K562 (cell line): ENCODE measurements around the gene ARSJ. TPM values are rescaled to one million over a fixed set of nuclear protein-coding genes. Genes with fewer than 3 reads are reported as not detected.
"Not testable (repeated sequence)": the region's sequence is repeated elsewhere in the genome, so short reads cannot be mapped to it uniquely, and the experiment has no call there.

Experiments used
- ATAC-seq: fragments of 200-7000 bp; cut with Tn5 transposase; 3 replicates; pipeline ENCODE4 v1.9.1; 2020; ENCODE audit warnings: moderate library complexity
- BruUV-seq: library from RNA; stranded (reverse); fragments of 400-500 nt; replicated peaks from 2 replicates; lab custom pipeline; 2021; lab: Mats Ljungman, UMichigan
- CTCF ChIA-PET: fragments of 300-600 bp; formaldehyde crosslinking; extraction: SDS; loops from one replicate; lab custom pipeline; 2021; ENCODE audit warnings: low intra/inter-chr PET ratio; lab: Yijun Ruan, JAX
- POLR2A ChIA-PET: fragments of 300-600, 350-650 bp; sonication (Branson Sonifier 250); formaldehyde crosslinking; extraction: SDS; loops from one replicate; lab custom pipeline; 2021; ENCODE audit warnings: antibody characterized with exemption, inconsistent platforms; lab: Yijun Ruan, JAX
- DNase-seq, 4 experiments: peaks; one replicate each; pipeline versions ENCODE4 v3.0.0 to v3.0.0-alpha.2; 2011 to 2018; ENCODE audit warnings: low spot score in 3 of 4, mixed read lengths in 3 of 4; ENCODE audit errors: extremely low read depth in 1 of 4
- FAIRE-seq: peaks from 2 replicates; lab custom pipeline; 2011; peaks lifted over from hg19 to GRCh38; lab: Jason Lieb, UNC
- H2AFZ ChIP-seq: 2 replicates; pipeline ENCODE4 v1.6.0; 2011; ENCODE audit warnings: low read depth, low read length, control low read depth, inconsistent platforms
- H3K27ac ChIP-seq: fragments of 200-600 bp; 3 replicates; pipeline ENCODE4 v1.8.0; 2011; ENCODE audit warnings: low read depth, mild to moderate bottlenecking, control low read depth, inconsistent platforms, low read length, moderate library complexity, mixed read lengths; ENCODE audit errors: extremely low read depth
- H3K27me3 ChIP-seq, 2 experiments: fragments of 300-600 bp in 1 of 2; 2 replicates in 1 of 2; 3 replicates in 1 of 2; pipeline versions ENCODE4 v1.6.0 to v1.8.0; 2011; ENCODE audit warnings: inconsistent platforms in 2 of 2, low read length in 2 of 2, mild to moderate bottlenecking in 1 of 2, mixed read lengths in 1 of 2, moderate library complexity in 1 of 2; ENCODE audit not compliant: control insufficient read depth in 2 of 2, insufficient read depth in 2 of 2
- H3K36me3 ChIP-seq: fragments of 300-600 bp; 3 replicates; pipeline ENCODE4 v1.8.0; 2011; ENCODE audit warnings: mild to moderate bottlenecking, low read length, inconsistent platforms; ENCODE audit not compliant: control insufficient read depth, insufficient read depth
- H3K4me1 ChIP-seq, 2 experiments: fragments of 200-600 bp in 1 of 2; replicated peaks in 1 of 2; 2 replicates in 1 of 2; 3 replicates in 1 of 2; pipeline versions ENCODE4 v1.5.1 to v1.8.0; 2011; ENCODE audit warnings: inconsistent platforms in 2 of 2, low read length in 2 of 2, mild to moderate bottlenecking in 1 of 2, mixed read lengths in 1 of 2, moderate library complexity in 1 of 2; ENCODE audit not compliant: control insufficient read depth in 2 of 2, insufficient read depth in 2 of 2
- H3K4me2 ChIP-seq: 2 replicates; pipeline ENCODE4 v1.6.1; 2011; ENCODE audit warnings: low read length, control low read depth, inconsistent platforms, mixed read lengths; ENCODE audit not compliant: insufficient read depth
- H3K4me3 ChIP-seq: fragments of 200-600 bp; sonication (generic), shearing (Covaris generic); 2 replicates; pipeline ENCODE4 v1.5.1; 2016; ENCODE audit warnings: control low read depth, inconsistent platforms
- H3K79me2 ChIP-seq: fragments of 200-600 bp; 3 replicates; pipeline ENCODE4 v1.8.0; 2011; ENCODE audit warnings: low read length, inconsistent platforms; ENCODE audit not compliant: control insufficient read depth, insufficient read depth
- H3K9ac ChIP-seq, 2 experiments: 2 replicates each; pipeline versions ENCODE4 v1.6.0 to v1.6.1; 2011; ENCODE audit warnings: low read depth in 2 of 2, low read length in 2 of 2, control low read depth in 1 of 2, inconsistent platforms in 1 of 2, mild to moderate bottlenecking in 1 of 2, mixed read lengths in 1 of 2; ENCODE audit not compliant: insufficient read depth in 1 of 2
- H3K9me1 ChIP-seq: one replicate; pipeline ENCODE4 v1.6.0; 2011; ENCODE audit warnings: inconsistent platforms, mild to moderate bottlenecking, low read length, moderate library complexity; ENCODE audit not compliant: control insufficient read depth, insufficient read depth
- H3K9me3 ChIP-seq: replicated peaks from 2 replicates; pipeline ENCODE4 v1.5.1; 2011; ENCODE audit warnings: low read depth, low read length, inconsistent platforms; ENCODE audit not compliant: control insufficient read depth, insufficient read depth
- H4K20me1 ChIP-seq: replicated peaks from 2 replicates; pipeline ENCODE4 v1.6.1; 2011; ENCODE audit warnings: low read length, inconsistent platforms, mixed read lengths; ENCODE audit not compliant: control insufficient read depth, insufficient read depth
- CEBPB ChIP-seq: fragments of 450-650 bp; IDR thresholded peaks from 2 replicates; pipeline ENCODE4 v1.6.1; 2016; ENCODE audit warnings: missing genetic modification characterization, missing compliant biosample characterization
- SMAD4 ChIP-seq: fragments of 250-450 bp; sonication (Bioruptor Pico); conservative IDR thresholded peaks from 2 replicates; pipeline ENCODE4 v1.8.0; 2021; ENCODE audit warnings: inconsistent platforms, mild to moderate bottlenecking, moderate library complexity
- WGBS: fragments of 100-300 bp; shearing (Covaris generic); methylation state at CpG from one replicate; pipeline ENCODE4 v1.1.6; 2016; ENCODE audit warnings: low coverage, mixed read lengths; ENCODE audit not compliant: insufficient coverage; ENCODE audit errors: missing lambda C conversion rate; 5-methylcytosine and 5-hydroxymethylcytosine counted together
- in situ Hi-C: fragments of 300-500 bp; cut with MboI; formaldehyde crosslinking; loops from 4 replicates; pipeline ENCODE4 v1.15.0; 2018; ENCODE audit warnings: inconsistent platforms, mixed read lengths
- intact Hi-C: fragments of 100-400 bp; cut with micrococcal nuclease; formaldehyde crosslinking; loops from 2 replicates; pipeline ENCODE4 v1.14.2; 2022
- polyA plus RNA-seq, 8 experiments: library from polyadenylated mRNA; depleted of rRNA in 4 of 8; stranded (reverse) in 5 of 8; unstranded in 3 of 8; fragments of >200 nt; fragmentation: Nextera tagmentation in 2 of 8; fragmentation: Illumina TruSeq in 1 of 8; extraction: Ambion mirVana in 2 of 8; extraction: Trizol in 1 of 8; gene quantifications; 2 replicates each; pipeline versions ENCODE4 v1.2.1 to v1.2.3, GENCODE V29; 2011 to 2014; ENCODE audit warnings: inconsistent platforms in 1 of 8, missing spikeins in 1 of 8
- total RNA-seq, 7 experiments: library from RNA; depleted of rRNA in 6 of 7; stranded (reverse); fragments of >200 nt in 6 of 7; fragmentation: Illumina TruSeq in 2 of 7; extraction: Trizol in 2 of 7; gene quantifications; 2 replicates each; pipeline versions ENCODE4 v1.2.1 to v1.2.3, GENCODE V29; 2011 to 2021; ENCODE audit warnings: low replicate concordance in 1 of 7

ARSJ gene
- total and polyA plus RNA-seq, 9 of the 15 experiments (the other 6 are each of a cell fraction or from before 2014, with no cell fraction given) = not detected

- DNase-seq (no peak), FAIRE-seq (no peak), ATAC-seq (no peak)
- H3K79me2 ChIP-seq = no peaks in the 10 kb centered on the region
- no peak overlapping the region for H3K4me3 ChIP-seq
- in situ Hi-C loops = no loop called here
- no peaks in the 10 kb centered on the region for H3K27me3 ChIP-seq
- CTCF ChIA-PET = no interaction called here
- no peak overlapping the region for H3K9ac ChIP-seq
- no peaks in the 10 kb centered on the region for H3K4me1 ChIP-seq
- no TSS peak for BruUV-seq
- no peak overlapping the region for H3K4me2 ChIP-seq
- H3K36me3 ChIP-seq = no peaks in the 10 kb centered on the region
- TF ChIP-seq SMAD4 (CRISPR knock-in tag) = no peak
- TF ChIP-seq CEBPB = peak; percentile 32; the same call in 1 of the 2 replicates
- no peaks in the 10 kb centered on the region for H3K9me3 ChIP-seq
- no peaks in the 10 kb centered on the region for H3K9me1 ChIP-seq
- POLR2A ChIA-PET = no interaction called here
- no peak overlapping the region for H3K27ac ChIP-seq
- intact Hi-C loops = no loop called here
- 0% methylated on average over 4 of the region's 4 CpGs for WGBS
- H2AFZ ChIP-seq = no peak overlapping the region
- no peaks in the 10 kb centered on the region for H4K20me1 ChIP-seq
Measured at GRCh38 chr4:114005569-114006442, 26.4 kb upstream of the ARSJ start.

- H3K4me3 ChIP-seq, H3K27ac ChIP-seq, H4K20me1 ChIP-seq, H3K9ac ChIP-seq, DNase-seq, POLR2A ChIA-PET, H3K4me1 ChIP-seq, ATAC-seq, H3K9me3 ChIP-seq, H3K36me3 ChIP-seq, in situ Hi-C loops, H3K4me2 ChIP-seq, intact Hi-C loops, H3K27me3 ChIP-seq, CTCF ChIA-PET, FAIRE-seq, H2AFZ ChIP-seq, H3K79me2 ChIP-seq, BruUV-seq, H3K9me1 ChIP-seq: not testable (repeated sequence)
- under 1% methylated on average over 13 of the region's 20 CpGs for WGBS
Measured at GRCh38 chr4:114004483-114005226, 25.2 kb upstream of the ARSJ start.
